Measurements from ENCODE around the gene OSBPL2.

The OSBPL2 gene

DNA sequence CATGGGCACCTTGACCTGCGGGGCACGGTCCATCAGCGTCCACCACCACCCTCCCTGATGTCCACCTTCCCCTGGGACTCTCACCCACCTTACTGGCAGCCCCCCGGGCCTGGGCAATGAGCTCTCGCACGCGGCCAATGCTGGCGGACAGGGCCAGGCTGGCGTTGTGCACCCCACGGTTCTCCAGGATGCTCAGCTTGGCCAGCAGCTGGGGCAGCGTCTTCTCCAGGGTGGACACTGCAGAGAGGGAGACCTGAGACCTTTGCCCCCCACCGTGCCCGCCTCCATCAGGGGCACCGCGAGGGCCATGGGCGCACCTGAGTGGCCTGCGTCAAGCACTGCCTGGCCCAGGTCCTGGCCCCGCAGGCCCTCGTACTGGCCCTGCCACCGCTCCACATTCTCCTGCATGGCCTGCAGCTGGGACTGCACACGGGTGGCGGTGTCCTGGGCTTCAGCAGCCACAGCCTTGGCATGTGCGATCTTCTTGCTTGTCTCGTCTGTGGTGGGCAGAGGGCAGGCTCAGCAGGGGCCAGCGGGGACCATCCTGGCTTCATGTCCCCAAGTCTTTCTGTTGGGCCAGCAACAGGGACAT lies 76.5 kb downstream of the OSBPL2 start:
- no peaks in the 10 kb centered on the region for H3K9me3 ChIP-seq (ENCODE audit: control insufficient read depth in 5 of 5, low read length in 5 of 5)
- no peak overlapping the region for H3K27ac ChIP-seq (ENCODE audit: low read depth, low read length)
- H3K4me3 ChIP-seq (ENCODE audit: low read depth in 1 of 5, low read length in 5 of 5): no peak overlapping the region
- no peaks in the 10 kb centered on the region for H3K27me3 ChIP-seq (ENCODE audit: control insufficient read depth in 5 of 5, insufficient read depth in 4 of 5, low read length in 5 of 5)
- H3K9ac ChIP-seq (ENCODE audit: low read length in 5 of 5): no peak overlapping the region
- H3K4me1 ChIP-seq (ENCODE audit: control insufficient read depth in 5 of 5, insufficient read depth in 5 of 5, low read length in 5 of 5): peaks cover 0 to 9% (median 5%) of the 10 kb centered on the region in 5 donors
- H3K36me3 ChIP-seq (ENCODE audit: control insufficient read depth in 5 of 5, insufficient read depth in 5 of 5, low read length in 5 of 5): peaks cover 0 to 86% (median 65%) of the 10 kb centered on the region in 5 donors

- Histone ChIP-seq H3K4me3 (ENCODE audit: low read depth in 1 of 5, low read length in 5 of 5) (no peak overlapping the region), H3K9ac (ENCODE audit: low read length in 5 of 5) (no peak overlapping the region), H3K9me3 (ENCODE audit: control insufficient read depth in 5 of 5, low read length in 5 of 5) (no peaks in the 10 kb centered on the region), H3K27me3 (ENCODE audit: control insufficient read depth in 5 of 5, insufficient read depth in 4 of 5, low read length in 5 of 5) (no peaks in the 10 kb centered on the region), H3K36me3 (ENCODE audit: control insufficient read depth in 5 of 5, insufficient read depth in 5 of 5, low read length in 5 of 5) (peaks cover 0 to 84% (median 68%) of the 10 kb centered on the region in 5 donors), H3K27ac (ENCODE audit: low read depth, low read length) (no peak overlapping the region), H3K4me1 (ENCODE audit: control insufficient read depth in 5 of 5, insufficient read depth in 5 of 5, low read length in 5 of 5) (peaks cover 0 to 9% (median 5%) of the 10 kb centered on the region in 5 donors)
Measured at GRCh38 chr20:62315773-62316172, 77.5 kb downstream of the OSBPL2 start.

- H3K9me3 ChIP-seq (ENCODE audit: control insufficient read depth in 5 of 5, low read length in 5 of 5): no peaks in the 10 kb centered on the region
- peaks cover 0 to 77% (median 61%) of the 10 kb centered on the region in 5 donors for H3K36me3 ChIP-seq (ENCODE audit: control insufficient read depth in 5 of 5, insufficient read depth in 5 of 5, low read length in 5 of 5)
- H3K27ac ChIP-seq (ENCODE audit: low read depth, low read length): no peak overlapping the region
Measured at GRCh38 chr20:62316331-62317166, 78.2 kb downstream of the OSBPL2 start.

GRCh38 chr20:62317167-62317655 lies 78.9 kb downstream of the OSBPL2 start:
- Histone ChIP-seq H3K4me3 (ENCODE audit: low read depth in 1 of 5, low read length in 5 of 5) (no peak overlapping the region), H3K9ac (ENCODE audit: low read length in 5 of 5) (no peak overlapping the region), H3K9me3 (ENCODE audit: control insufficient read depth in 5 of 5, low read length in 5 of 5) (no peaks in the 10 kb centered on the region), H3K36me3 (ENCODE audit: control insufficient read depth in 5 of 5, insufficient read depth in 5 of 5, low read length in 5 of 5) (peaks cover 0 to 78% (median 58%) of the 10 kb centered on the region in 5 donors), H3K27me3 (ENCODE audit: control insufficient read depth in 5 of 5, insufficient read depth in 4 of 5, low read length in 5 of 5) (no peaks in the 10 kb centered on the region), H3K27ac (ENCODE audit: low read depth, low read length) (no peak overlapping the region), H3K4me1 (ENCODE audit: control insufficient read depth in 5 of 5, insufficient read depth in 5 of 5, low read length in 5 of 5) (peaks cover 0 to 9% (median 5%) of the 10 kb centered on the region in 5 donors)

More at GRCh38 chr20:62316331-62317166, 78.2 kb downstream of the OSBPL2 start:
- no peaks in the 10 kb centered on the region for H3K27me3 ChIP-seq (ENCODE audit: control insufficient read depth in 5 of 5, insufficient read depth in 4 of 5, low read length in 5 of 5)
- peaks cover 0 to 9% (median 5%) of the 10 kb centered on the region in 5 donors for H3K4me1 ChIP-seq (ENCODE audit: control insufficient read depth in 5 of 5, insufficient read depth in 5 of 5, low read length in 5 of 5)
- H3K4me3 ChIP-seq (ENCODE audit: low read depth in 1 of 5, low read length in 5 of 5): no peak overlapping the region
- H3K9ac ChIP-seq (ENCODE audit: low read length in 5 of 5): no peak overlapping the region

DNA sequence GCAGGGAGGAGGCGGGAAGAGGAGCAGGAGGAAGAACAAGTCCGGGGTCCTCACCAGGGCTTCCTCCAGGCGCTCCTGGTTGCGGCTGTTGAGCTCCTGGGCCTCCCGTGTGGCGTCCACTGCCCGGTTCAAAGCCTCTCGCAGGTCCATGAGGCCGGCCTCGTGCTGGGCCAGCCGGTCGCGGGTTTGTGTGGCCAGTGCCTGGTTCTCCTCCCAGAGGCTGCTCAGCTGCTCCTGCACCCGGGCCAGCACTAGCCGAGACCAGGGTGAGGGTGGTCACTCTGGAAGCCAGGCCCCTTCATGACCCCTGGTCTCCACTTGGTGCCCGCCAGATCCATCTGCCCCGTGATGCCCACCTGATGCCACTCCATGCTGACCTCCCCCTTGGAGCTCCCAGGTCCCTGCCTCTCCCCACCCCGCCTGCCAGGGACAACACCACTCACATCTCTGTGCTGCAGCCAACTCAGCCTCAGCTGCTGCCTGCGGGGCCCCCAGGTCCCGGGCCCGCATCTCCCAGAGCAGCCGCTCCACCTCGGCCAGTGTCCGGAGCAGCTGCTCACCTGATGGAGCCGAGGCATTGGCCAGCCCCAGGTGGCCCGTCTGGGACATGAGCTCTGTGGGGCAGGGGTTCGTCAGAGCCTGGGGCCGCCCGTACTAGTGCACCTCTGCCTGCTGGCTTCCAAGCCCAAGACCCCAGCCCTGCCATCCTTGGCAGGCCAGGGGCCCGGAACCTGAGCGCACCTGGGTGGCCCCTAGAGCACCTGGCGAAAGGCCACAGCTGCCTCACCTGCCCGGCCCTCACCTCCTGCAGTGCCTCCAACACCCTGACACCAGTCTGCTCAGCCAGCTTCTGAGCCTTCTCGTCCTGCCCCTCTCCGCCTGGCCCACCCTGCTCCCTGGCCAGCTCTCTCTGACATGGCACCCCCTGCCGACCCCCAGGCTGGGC lies 80.4 kb downstream of the OSBPL2 start:
- no peaks in the 10 kb centered on the region for H3K9me3 ChIP-seq (ENCODE audit: control insufficient read depth in 5 of 5, low read length in 5 of 5)
- H3K27ac ChIP-seq (ENCODE audit: low read depth, low read length): no peak overlapping the region
- H3K36me3 ChIP-seq (ENCODE audit: control insufficient read depth in 5 of 5, insufficient read depth in 5 of 5, low read length in 5 of 5): peaks cover 0 to 72% (median 57%) of the 10 kb centered on the region in 5 donors
- no peak overlapping the region for H3K4me3 ChIP-seq (ENCODE audit: low read depth in 1 of 5, low read length in 5 of 5)
- H3K27me3 ChIP-seq (ENCODE audit: control insufficient read depth in 5 of 5, insufficient read depth in 4 of 5, low read length in 5 of 5): no peaks in the 10 kb centered on the region
- H3K9ac ChIP-seq (ENCODE audit: low read length in 5 of 5): no peak overlapping the region
- H3K4me1 ChIP-seq (ENCODE audit: control insufficient read depth in 5 of 5, insufficient read depth in 5 of 5, low read length in 5 of 5): peaks cover 0 to 9% (median 5%) of the 10 kb centered on the region in 5 donors

- Histone ChIP-seq H3K36me3 (ENCODE audit: control insufficient read depth in 5 of 5, insufficient read depth in 5 of 5, low read length in 5 of 5) (peaks cover 0 to 72% (median 59%) of the 10 kb centered on the region in 5 donors), H3K4me3 (ENCODE audit: low read depth in 1 of 5, low read length in 5 of 5) (no peak overlapping the region), H3K4me1 (ENCODE audit: control insufficient read depth in 5 of 5, insufficient read depth in 5 of 5, low read length in 5 of 5) (peaks cover 0 to 9% (median 5%) of the 10 kb centered on the region in 5 donors), H3K9me3 (ENCODE audit: control insufficient read depth in 5 of 5, low read length in 5 of 5) (no peaks in the 10 kb centered on the region), H3K27ac (ENCODE audit: low read depth, low read length) (no peak overlapping the region), H3K9ac (ENCODE audit: low read length in 5 of 5) (no peak overlapping the region), H3K27me3 (ENCODE audit: control insufficient read depth in 5 of 5, insufficient read depth in 4 of 5, low read length in 5 of 5) (no peaks in the 10 kb centered on the region)
Measured at GRCh38 chr20:62319346-62319909, 81.1 kb downstream of the OSBPL2 start.

DNA sequence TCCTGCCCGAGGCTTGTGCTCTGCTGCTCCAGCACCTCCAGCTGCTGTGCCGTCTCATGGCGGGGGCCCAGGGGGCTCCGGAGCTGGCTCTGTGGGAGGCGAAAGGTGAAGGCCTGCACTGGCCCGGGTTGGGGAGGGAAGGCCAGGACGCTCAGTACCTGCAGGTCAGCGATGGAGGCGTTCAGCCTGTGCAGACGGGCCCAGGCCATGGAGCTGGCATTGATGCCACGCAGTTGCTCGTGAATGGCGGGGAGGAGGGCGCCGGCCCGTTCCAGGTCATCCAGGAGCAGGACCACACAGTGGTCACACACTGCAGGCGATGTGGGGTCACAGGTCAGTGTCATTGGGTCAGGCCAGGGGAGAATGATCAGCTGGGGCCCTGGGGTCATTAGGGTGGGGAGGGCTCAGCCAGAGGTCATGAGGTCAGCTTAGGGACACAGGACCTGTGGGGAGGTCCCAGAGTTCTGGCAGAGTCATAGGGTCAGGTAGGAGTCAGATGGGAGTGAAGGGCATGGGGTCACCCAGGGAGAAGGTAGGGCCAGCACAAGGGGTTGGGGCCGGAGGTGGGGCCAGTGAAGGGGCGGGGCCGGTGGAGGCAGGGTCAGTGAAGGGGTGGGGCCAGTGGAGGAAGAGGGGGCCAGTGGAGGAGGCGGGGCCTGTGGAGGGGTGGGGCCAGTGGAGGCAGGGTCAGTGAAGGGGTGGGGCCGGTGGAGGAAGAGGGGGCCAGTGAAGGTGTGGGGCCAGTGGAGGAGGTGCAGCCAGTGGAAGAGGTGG lies 82.4 kb downstream of the OSBPL2 start:
- no peaks in the 10 kb centered on the region for H3K27me3 ChIP-seq (ENCODE audit: control insufficient read depth in 5 of 5, insufficient read depth in 4 of 5, low read length in 5 of 5)
- no peak overlapping the region for H3K4me3 ChIP-seq (ENCODE audit: low read depth in 1 of 5, low read length in 5 of 5)
- no peak overlapping the region for H3K27ac ChIP-seq (ENCODE audit: low read depth, low read length)
- H3K9ac ChIP-seq (ENCODE audit: low read length in 5 of 5): no peak overlapping the region
- peaks cover 0 to 72% (median 56%) of the 10 kb centered on the region in 5 donors for H3K36me3 ChIP-seq (ENCODE audit: control insufficient read depth in 5 of 5, insufficient read depth in 5 of 5, low read length in 5 of 5)
- peaks cover 0 to 9% (median 5%) of the 10 kb centered on the region in 5 donors for H3K4me1 ChIP-seq (ENCODE audit: control insufficient read depth in 5 of 5, insufficient read depth in 5 of 5, low read length in 5 of 5)
- no peaks in the 10 kb centered on the region for H3K9me3 ChIP-seq (ENCODE audit: control insufficient read depth in 5 of 5, low read length in 5 of 5)

GRCh38 chr20:62321521-62321948 lies 83.2 kb downstream of the OSBPL2 start:
- Histone ChIP-seq H3K27ac (ENCODE audit: low read depth, low read length) (no peak overlapping the region), H3K9ac (ENCODE audit: low read length in 5 of 5) (no peak overlapping the region), H3K9me3 (ENCODE audit: control insufficient read depth in 5 of 5, low read length in 5 of 5) (no peaks in the 10 kb centered on the region), H3K36me3 (ENCODE audit: control insufficient read depth in 5 of 5, insufficient read depth in 5 of 5, low read length in 5 of 5) (peaks cover 0 to 71% (median 54%) of the 10 kb centered on the region in 5 donors), H3K4me3 (ENCODE audit: low read depth in 1 of 5, low read length in 5 of 5) (no peak overlapping the region), H3K27me3 (ENCODE audit: control insufficient read depth in 5 of 5, insufficient read depth in 4 of 5, low read length in 5 of 5) (no peaks in the 10 kb centered on the region), H3K4me1 (ENCODE audit: control insufficient read depth in 5 of 5, insufficient read depth in 5 of 5, low read length in 5 of 5) (peaks cover 0 to 9% (median 5%) of the 10 kb centered on the region in 5 donors)

DNA sequence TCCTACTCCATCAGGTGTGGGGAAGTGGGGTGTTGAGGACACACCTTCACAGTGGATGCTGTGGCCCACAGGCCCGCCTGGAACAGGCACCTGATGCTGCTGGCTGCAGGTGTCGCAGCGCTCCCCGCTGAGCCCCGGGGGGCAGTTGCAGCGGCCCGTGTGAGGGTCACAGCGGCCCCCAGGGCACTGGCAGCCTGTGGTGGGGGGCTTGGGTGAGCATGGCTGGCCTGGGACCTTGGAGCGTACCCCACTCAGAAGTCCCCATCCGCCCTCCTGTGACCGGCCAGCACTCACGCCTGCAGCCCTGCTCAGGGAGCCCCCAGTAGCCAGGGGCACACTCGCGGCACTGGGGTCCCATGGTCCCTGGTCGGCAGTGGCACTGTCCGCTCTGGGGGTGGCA lies 83.7 kb downstream of the OSBPL2 start:
- H3K36me3 ChIP-seq (ENCODE audit: control insufficient read depth in 5 of 5, insufficient read depth in 5 of 5, low read length in 5 of 5): peaks cover 0 to 71% (median 55%) of the 10 kb centered on the region in 5 donors

More for the DNA sequence above, 83.7 kb downstream of the OSBPL2 start:
- Histone ChIP-seq H3K4me3 (ENCODE audit: low read depth in 1 of 5, low read length in 5 of 5) (no peak overlapping the region), H3K9me3 (ENCODE audit: control insufficient read depth in 5 of 5, low read length in 5 of 5) (no peaks in the 10 kb centered on the region), H3K9ac (ENCODE audit: low read length in 5 of 5) (no peak overlapping the region), H3K27me3 (ENCODE audit: control insufficient read depth in 5 of 5, insufficient read depth in 4 of 5, low read length in 5 of 5) (no peaks in the 10 kb centered on the region), H3K27ac (ENCODE audit: low read depth, low read length) (no peak overlapping the region), H3K4me1 (ENCODE audit: control insufficient read depth in 5 of 5, insufficient read depth in 5 of 5, low read length in 5 of 5) (peaks cover 0 to 9% (median 5%) of the 10 kb centered on the region in 5 donors)

All from subcutaneous abdominal adipose tissue (tissue), 5 donors.